GM10248 (cell line): Measurements from ENCODE around the gene LRP1-AS.
A peak's percentile ranks its signal among the peaks of the same experiment; 100 is the strongest.

Experiments
- CTCF ChIA-PET: fragments of 300-600 bp; sonication (Branson Sonifier 250); formaldehyde crosslinking; extraction: SDS; loops from one replicate; lab custom pipeline; 2021; ENCODE audit warnings: antibody characterized with exemption; lab: Yijun Ruan, JAX
- POLR2A ChIA-PET: fragments of 350-650 bp; sonication (Branson Sonifier 250); formaldehyde crosslinking; extraction: SDS; loops from one replicate; lab custom pipeline; 2020; ENCODE audit warnings: antibody characterized with exemption; lab: Yijun Ruan, JAX
- DNase-seq: peaks from one replicate; pipeline ENCODE4 v3.0.0; 2012; ENCODE audit errors: extremely low spot score
- CTCF ChIP-seq: IDR thresholded peaks from 2 replicates; pipeline ENCODE4 v1.5.1; 2012; ENCODE audit warnings: mild to moderate bottlenecking, low read depth; ENCODE audit errors: extremely low read depth, missing control alignments, control extremely low read depth

The LRP1-AS gene

GRCh38 chr12:57154804-57155434, 7.5 kb upstream of the LRP1-AS start:
- TF ChIP-seq CTCF = no peak
- DNase-seq = peak; percentile 45
- ChIA-PET POLR2A (no interaction called here), CTCF (interaction anchor here (1.2 kb wide), 1 partner anchor 26 kb away, joined by 4 read pairs; no protein-coding TSS in a partner anchor)

GRCh38 chr12:57154076-57154475, 6.7 kb upstream of the LRP1-AS start:
- ChIA-PET POLR2A (no interaction called here), CTCF (interaction anchor here (1.2 kb wide), 1 partner anchor 27 kb away, joined by 4 read pairs; no protein-coding TSS in a partner anchor)
- DNase-seq = no peak
- no peak for TF ChIP-seq CTCF

- CTCF ChIA-PET = no interaction called here
Observed at GRCh38 chr12:57153415-57153997, 6.1 kb upstream of the LRP1-AS start.

GRCh38 chr12:57152639-57153038, 5.2 kb upstream of the LRP1-AS start:
- CTCF ChIA-PET = interaction anchor here (1.4 kb wide), 1 partner anchor 29 kb away, joined by 4 read pairs; no protein-coding TSS in a partner anchor
- POLR2A ChIA-PET = no interaction called here

More at GRCh38 chr12:57153415-57153997, 6.1 kb upstream of the LRP1-AS start:
- no peak for DNase-seq
- POLR2A ChIA-PET = no interaction called here
- TF ChIP-seq CTCF = no peak

GRCh38 chr12:57151741-57152630, 4.6 kb upstream of the LRP1-AS start:
- ChIA-PET POLR2A (no interaction called here), CTCF (interaction anchor here (1.4 kb wide), 1 partner anchor 28 kb away, joined by 4 read pairs; no protein-coding TSS in a partner anchor)
- no peak for TF ChIP-seq CTCF

More at GRCh38 chr12:57152639-57153038, 5.2 kb upstream of the LRP1-AS start:
- no peak for TF ChIP-seq CTCF
- DNase-seq = no peak

GRCh38 chr12:57150400-57151000, 3.1 kb upstream of the LRP1-AS start:
- ChIA-PET POLR2A (no interaction called here), CTCF (interaction anchor here (1.4 kb wide), 1 partner anchor 26 kb away, joined by 5 read pairs; no protein-coding TSS in a partner anchor)
- no peak for TF ChIP-seq CTCF
- no peak for DNase-seq

More at GRCh38 chr12:57151741-57152630, 4.6 kb upstream of the LRP1-AS start:
- DNase-seq = no peak
